GM12892 (cell line): Measurements from ENCODE around the gene TOX4.

Experiments used
- POLR2A ChIP-seq: IDR thresholded peaks from 2 replicates; pipeline ENCODE4 v1.6.1; 2011; ENCODE audit warnings: low read depth, low read length, control low read depth
- POLR2AphosphoS5 ChIP-seq: IDR thresholded peaks from 2 replicates; pipeline ENCODE4 v1.6.1; 2011; ENCODE audit warnings: low read depth, low read length, control low read depth
- TAF1 ChIP-seq: IDR thresholded peaks from 2 replicates; pipeline ENCODE4 v1.6.1; 2011; ENCODE audit warnings: low read depth, mild to moderate bottlenecking, control low read depth, low read length, borderline replicate concordance

GRCh38 chr14:21431126-21431525, 45.9 kb upstream of the TOX4 start:
- TF ChIP-seq POLR2A (no peak), POLR2AphosphoS5 (no peak), TAF1 (no peak)
